NK-92 (cell line): ENCODE data around the gene BDH2.

Experiments used
- DNase-seq: peaks from one replicate; lab custom pipeline; 2025; ENCODE audit not compliant: unreplicated experiment; lab: John Stamatoyannopoulos, UW

Gene BDH2

GRCh38 chr4:103029300-103029699 lies 70.3 kb downstream of the BDH2 start:
- no peak for DNase-seq
